ENCODE results near the gene ANKRD33.

Gene ANKRD33

GRCh38 chr12:51905471-51906429 is 17.8 kb downstream of the ANKRD33 start:
- DNase-seq = no peak

DNA sequence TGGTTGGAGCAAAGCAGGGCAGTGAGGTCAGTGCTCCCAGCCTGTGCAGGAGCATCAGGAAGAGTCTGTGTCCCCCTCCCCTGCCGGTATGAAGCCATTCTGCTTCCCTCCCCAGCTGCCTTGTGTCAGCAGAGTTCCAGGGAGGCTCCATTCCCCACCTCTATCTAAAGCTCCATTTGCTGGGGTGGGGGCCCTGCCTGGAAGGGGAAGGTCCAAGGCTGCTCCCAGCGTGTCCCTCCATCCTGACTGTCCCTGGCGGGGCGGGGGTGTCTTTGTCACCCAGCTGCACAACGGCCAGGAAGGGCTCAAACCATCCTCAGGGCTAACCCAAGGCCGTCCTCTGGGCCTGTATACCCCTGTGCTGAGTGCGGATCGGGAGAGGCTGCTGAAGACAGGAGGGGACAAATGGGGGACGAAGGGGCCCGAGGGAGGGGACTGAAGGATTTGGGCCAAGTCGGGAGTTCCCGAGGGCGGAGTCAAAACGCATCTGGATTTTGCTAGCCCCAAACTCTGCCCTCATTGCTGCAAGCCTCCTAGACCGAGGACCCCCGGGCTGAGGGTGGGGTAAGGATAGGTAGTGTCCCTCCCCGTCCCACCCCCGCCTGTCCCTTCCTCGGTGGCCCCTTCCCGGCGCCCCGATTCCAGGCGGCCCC is 18.7 kb downstream of the ANKRD33 start:
- DNase-seq = no peak

DNA sequence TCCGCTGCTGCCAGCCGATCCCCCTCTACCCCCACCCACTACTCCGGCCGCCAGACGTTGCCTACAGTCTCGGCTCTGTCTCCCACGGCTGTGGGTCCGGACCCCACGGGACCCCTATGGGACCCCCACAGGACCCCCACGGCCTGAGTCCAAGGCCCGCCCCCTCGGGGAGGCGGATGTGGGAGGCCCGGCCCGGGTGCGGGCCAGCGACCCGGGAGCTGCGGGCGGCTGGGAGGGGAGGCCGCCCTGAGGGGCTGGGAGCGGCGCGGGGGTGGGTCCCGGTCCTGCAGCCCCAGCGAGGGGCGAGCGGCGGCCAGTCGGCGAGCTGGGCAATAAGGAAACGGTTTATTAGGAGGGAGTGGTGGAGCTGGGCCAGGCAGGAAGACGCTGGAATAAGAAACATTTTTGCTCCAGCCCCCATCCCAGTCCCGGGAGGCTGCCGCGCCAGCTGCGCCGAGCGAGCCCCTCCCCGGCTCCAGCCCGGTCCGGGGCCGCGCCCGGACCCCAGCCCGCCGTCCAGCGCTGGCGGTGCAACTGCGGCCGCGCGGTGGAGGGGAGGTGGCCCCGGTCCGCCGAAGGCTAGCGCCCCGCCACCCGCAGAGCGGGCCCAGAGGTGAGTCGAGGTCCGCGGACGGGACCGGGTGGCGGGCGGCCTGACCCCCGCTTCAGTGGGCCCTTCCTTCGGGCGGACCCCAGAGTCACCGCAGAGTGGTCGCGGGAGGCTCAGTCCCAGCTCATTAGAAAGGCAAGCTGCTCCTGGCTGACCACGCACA is 19.4 kb downstream of the ANKRD33 start, which contains the start of gene ACVRL1:
TSS of gene ACVRL1 (plus strand) at position 422 of the 773 bp plus-strand sequence. CDS start 4,971 bp downstream, outside the sequence.
- no peak for DNase-seq

- DNase-seq = no peak
Measured at GRCh38 chr12:51907856-51908425, 20.0 kb downstream of the ANKRD33 start.

DNA sequence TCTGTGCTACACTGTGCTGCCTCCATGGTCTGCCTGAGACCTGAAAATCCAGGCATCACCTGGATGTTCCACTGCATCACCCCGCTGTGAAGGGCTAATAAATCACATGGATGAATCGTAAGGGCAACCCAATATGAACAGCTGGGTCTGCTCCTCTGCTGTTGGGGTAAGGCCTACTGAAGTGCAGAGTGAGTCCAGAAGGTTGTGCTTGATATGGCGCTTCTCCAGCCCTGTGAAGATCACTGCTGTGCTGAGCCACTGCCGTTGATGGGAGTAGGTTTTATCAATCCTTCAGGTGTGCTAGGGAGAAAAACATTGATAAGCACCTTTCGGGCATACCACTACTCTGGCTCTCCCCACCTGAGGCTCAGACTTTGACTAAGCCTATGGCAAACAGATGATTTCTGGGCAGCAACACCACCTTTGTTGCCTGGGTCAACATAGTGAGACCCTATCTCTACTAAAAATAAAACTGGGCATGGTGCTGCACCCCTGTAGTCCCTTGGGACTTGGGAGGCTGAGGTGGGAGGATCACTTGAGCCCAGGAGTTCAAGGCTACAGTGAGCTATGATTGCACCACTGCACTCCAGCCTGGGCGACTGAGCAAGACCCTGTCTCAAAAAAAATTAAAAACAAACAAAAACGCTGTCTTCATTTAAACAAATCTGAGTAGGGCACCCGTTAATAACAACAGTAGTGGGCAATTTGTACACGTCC is 21.1 kb downstream of the ANKRD33 start:
- DNase-seq = no peak

- DNase-seq = no peak
Measured at GRCh38 chr12:51910168-51910567, 22.3 kb downstream of the ANKRD33 start.

- DNase-seq = no peak
Measured at GRCh38 chr12:51910691-51911090, 22.8 kb downstream of the ANKRD33 start.

- DNase-seq = no peak
Measured at GRCh38 chr12:51911307-51911706, 23.4 kb downstream of the ANKRD33 start.

DNA sequence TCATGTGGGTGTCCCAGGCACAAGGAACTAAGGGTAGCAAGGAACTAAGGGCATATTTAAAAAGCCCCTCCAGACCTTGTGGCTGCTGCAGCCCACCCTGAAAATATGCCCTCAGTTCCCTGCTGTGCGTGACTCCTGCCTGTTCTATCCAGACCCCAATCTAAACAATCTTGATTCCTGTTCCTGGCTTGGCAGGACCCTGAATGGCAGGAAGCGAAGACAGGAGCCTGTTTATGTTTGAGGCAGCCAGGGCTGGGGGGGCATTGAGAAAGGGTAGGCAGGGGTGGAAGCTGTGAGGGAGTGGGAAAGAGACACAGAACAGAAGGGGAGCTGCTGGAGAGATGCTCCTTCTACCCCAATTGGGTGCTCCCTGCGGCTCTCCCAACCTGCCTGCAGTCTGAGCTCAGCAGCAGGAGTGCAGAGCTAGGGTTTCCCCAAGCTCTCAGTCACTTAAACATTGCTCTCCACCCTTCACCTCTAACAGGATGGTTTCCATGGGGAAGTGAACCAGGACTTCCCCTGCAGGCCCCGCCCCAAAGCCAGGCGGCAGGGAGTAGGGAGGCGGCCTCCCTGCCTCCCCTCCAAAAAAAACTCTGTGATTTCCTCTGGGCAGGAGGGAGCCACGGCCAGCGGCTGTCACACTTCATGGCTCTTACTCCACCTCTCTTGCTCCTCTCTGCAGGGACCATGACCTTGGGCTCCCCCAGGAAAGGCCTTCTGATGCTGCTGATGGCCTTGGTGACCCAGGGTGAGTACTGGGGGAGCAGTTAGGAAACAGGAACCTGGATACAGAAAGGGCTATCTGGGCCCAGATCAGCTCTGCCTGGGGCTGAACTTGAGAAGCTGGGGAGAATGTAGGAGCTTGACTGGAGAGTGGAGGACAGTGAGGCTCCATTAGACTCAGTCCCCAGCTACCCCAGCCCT is 24.1 kb downstream of the ANKRD33 start:
- no peak for DNase-seq

GRCh38 chr12:51913071-51914033 is 25.4 kb downstream of the ANKRD33 start:
- no peak for DNase-seq

- no peak for DNase-seq
Measured at GRCh38 chr12:51914034-51914923, 26.4 kb downstream of the ANKRD33 start.

- DNase-seq = no peak
Measured at GRCh38 chr12:51915003-51915625, 27.2 kb downstream of the ANKRD33 start.

DNA sequence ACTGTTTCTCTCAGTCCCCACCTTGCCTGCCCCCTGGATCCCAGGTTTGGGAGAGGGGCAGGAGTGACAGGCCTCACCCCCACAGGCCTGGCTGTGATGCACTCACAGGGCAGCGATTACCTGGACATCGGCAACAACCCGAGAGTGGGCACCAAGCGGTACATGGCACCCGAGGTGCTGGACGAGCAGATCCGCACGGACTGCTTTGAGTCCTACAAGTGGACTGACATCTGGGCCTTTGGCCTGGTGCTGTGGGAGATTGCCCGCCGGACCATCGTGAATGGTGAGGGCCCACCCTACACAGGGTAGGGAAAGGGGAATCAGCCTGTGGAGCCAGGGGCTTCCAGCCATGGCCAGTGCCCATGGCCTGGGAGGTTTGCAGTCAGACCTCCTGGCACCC is 28.0 kb downstream of the ANKRD33 start:
- DNase-seq = no peak

DNA sequence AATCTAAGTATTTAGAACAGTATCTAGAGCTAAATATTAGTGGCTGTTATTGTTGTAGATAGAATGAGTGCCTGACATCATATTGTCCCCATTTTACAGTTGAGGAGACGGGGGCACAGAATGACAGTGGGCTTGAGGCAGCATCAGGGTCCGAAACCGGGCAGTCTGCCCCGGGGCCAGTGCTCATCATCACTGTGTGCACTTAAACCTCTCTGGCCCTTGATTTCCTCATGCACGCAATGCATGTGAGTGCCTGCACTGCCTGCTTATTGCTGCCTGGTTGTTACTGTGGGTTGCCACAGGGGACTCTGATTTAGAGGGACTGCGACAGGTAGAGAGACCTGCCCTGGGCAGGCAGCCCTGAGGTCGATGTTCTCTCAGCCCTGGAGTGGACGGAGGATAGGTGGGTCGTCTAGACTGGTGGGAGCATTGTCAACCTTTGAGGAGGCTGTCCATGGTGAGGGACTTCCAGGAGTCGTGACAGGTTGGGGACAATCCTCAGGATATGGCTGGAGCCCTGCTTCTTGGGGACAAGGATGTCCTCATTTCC is 29.2 kb downstream of the ANKRD33 start:
- no peak for DNase-seq

DNA sequence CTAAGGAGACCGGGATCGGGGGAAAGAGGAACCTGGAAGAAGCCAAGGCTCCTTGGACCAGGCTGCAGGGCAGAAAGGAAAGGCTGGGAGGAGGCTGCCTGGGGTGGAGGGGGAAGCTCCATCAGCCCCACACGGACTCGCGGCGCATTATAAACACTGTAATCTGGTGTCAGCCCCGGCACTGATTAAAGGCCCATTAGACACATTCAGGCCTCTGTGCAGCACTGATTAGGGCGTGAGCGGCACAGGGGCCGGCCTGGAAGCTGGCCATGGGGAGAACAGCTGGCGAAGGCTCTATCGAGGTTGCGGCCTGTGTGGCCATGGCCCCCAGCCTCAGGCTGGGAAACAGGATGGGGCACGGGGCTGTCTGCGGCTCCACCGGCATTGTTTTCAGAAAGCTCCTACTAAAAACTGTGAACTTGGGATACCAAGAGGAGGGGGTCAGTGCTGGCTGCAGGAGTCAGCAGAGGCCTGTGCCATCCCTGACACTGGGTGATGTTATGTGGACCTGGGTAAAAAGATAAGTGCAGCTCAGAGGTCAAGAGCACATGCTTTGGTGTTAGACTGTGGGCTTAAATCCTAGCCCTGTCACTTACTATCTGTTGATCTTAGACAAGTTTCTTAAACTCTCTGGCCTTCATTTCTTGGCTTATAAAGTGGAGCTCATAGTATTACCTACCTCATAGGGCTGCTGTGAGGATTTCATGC is 30.0 kb downstream of the ANKRD33 start:
- DNase-seq = peak in 1 of 2 experiments; percentile 19

GRCh38 chr12:51920046-51920445 is 32.1 kb downstream of the ANKRD33 start:
- DNase-seq = no peak
